Aorta (tissue), 5 donors: ENCODE measurements around the gene GLOD4. TPM values are rescaled to one million over a fixed set of nuclear protein-coding genes. Genes with fewer than 3 reads are reported as not detected.

Experiments
- ATAC-seq: fragments of 200-7000 bp; cut with Tn5 transposase; one replicate; pipeline ENCODE4 v1.9.1; 2022; ENCODE audit warnings: moderate library complexity; ENCODE audit not compliant: low FRiP score
- DNase-seq, 2 donors: peaks; one replicate each; pipeline ENCODE4 v3.0.0-alpha.2; 2020
- H3K27ac ChIP-seq, 2 donors: one replicate each; pipeline ENCODE4 v1.5.1; 2013; ENCODE audit warnings: low read length in 2 of 2, mild to moderate bottlenecking in 2 of 2, moderate library complexity in 2 of 2, control low read depth in 1 of 2, inconsistent platforms in 1 of 2, low read depth in 1 of 2
- H3K27me3 ChIP-seq, 2 donors: one replicate each; pipeline ENCODE4 v1.6.1; 2013; ENCODE audit warnings: control low read depth in 1 of 2, low read length in 1 of 2, mild to moderate bottlenecking in 1 of 2, moderate library complexity in 1 of 2; ENCODE audit not compliant: insufficient read depth in 2 of 2, control insufficient read depth in 1 of 2
- H3K36me3 ChIP-seq, 2 donors: one replicate each; pipeline ENCODE4 v1.6.1; 2013; ENCODE audit warnings: control low read depth in 1 of 2, low read length in 1 of 2, mild to moderate bottlenecking in 1 of 2; ENCODE audit not compliant: insufficient read depth in 2 of 2, control insufficient read depth in 1 of 2
- H3K4me1 ChIP-seq, 2 donors: one replicate each; pipeline ENCODE4 v1.6.1; 2013; ENCODE audit warnings: low read length in 2 of 2, control low read depth in 1 of 2, mild to moderate bottlenecking in 1 of 2, moderate library complexity in 1 of 2; ENCODE audit not compliant: insufficient read depth in 2 of 2, control insufficient read depth in 1 of 2
- H3K4me3 ChIP-seq, 2 donors: one replicate each; pipeline ENCODE4 v1.5.1; 2013; ENCODE audit warnings: low read length in 2 of 2, control low read depth in 1 of 2, mild to moderate bottlenecking in 1 of 2
- H3K9me3 ChIP-seq: one replicate; pipeline ENCODE4 v1.6.1; 2013; ENCODE audit warnings: mild to moderate bottlenecking, low read length; ENCODE audit not compliant: control insufficient read depth
- WGBS, 2 donors: extraction: QIAGEN DNeasy Blood & Tissue Kit; methylation state at CpG; one replicate each; pipeline ENCODE4 v1.1.7; 2013; 5-methylcytosine and 5-hydroxymethylcytosine counted together
- intact Hi-C, 2 donors: fragments of 100-400 bp; cut with DNase I; formaldehyde crosslinking; loops; one replicate each; pipeline versions ENCODE4 v1.14.2 to v1.15.0; 2022
- polyA plus RNA-seq, 2 donors: library from polyadenylated mRNA; stranded (reverse); fragments of 200-250 nt; gene quantifications; one replicate each; pipeline ENCODE4 v1.2.3, GENCODE V29; 2013
- total RNA-seq, 2 donors: library from RNA; stranded (reverse); fragmentation: NEBNext Ultra II Directional; extraction: Animal tissue kit (Norgen Biotek cat#: 25700); gene quantifications; one replicate each; pipeline ENCODE4 v1.2.1, GENCODE V29; 2021
- donor health status: healthy with polysubstance abuse.
- donor health status: Bipolar disorder and iron deficiency.
- donor health status: DM: no; HTN: no; CAD: no.
- donor health status: DM: no; HTN: no; CAD: no.
- donor health status: DM: yes; HTN: yes; CAD: no.

The GLOD4 gene
- total and polyA plus RNA-seq, 4 donors: 31.3 to 45.1 (median 38.1) TPM

GRCh38 chr17:823501-823902 is 41.4 kb upstream of the GLOD4 start:
- intact Hi-C loops: no loop called here
- H3K36me3 ChIP-seq: no peaks in the 10 kb centered on the region
- DNase-seq: no peak
- no peak for ATAC-seq
- WGBS, 2 donors: 86 to 91% methylated on average over 9 of the region's 9 CpGs
- no peaks in the 10 kb centered on the region for H3K9me3 ChIP-seq
- H3K4me3 ChIP-seq: no peak overlapping the region
- no peaks in the 10 kb centered on the region for H3K4me1 ChIP-seq
- no peaks in the 10 kb centered on the region for H3K27me3 ChIP-seq
- H3K27ac ChIP-seq: no peak overlapping the region

DNA sequence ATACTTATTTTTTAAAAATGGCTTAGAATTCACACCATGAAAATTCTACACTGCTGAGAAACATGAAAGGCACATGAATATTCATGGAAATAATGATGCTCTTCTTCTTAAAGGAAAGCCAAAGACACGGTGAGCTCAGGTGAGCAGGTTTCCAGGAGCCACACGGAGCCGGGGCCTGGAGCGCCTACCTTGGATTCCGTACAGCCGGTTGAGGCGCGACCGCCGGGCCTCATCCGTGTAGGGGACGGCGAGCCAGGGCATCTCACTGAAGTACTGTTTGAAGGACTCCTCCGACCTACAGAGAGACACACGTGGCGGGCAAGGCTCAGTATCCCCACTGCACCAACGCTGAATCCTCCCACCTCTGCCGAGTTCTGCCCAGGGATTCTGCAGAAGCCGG is 37.2 kb upstream of the GLOD4 start:
- ATAC-seq (no peak), DNase-seq (no peak)
- Histone ChIP-seq H3K36me3 (no peaks in the 10 kb centered on the region), H3K27ac (no peak overlapping the region), H3K27me3 (no peaks in the 10 kb centered on the region), H3K4me1 (no peaks in the 10 kb centered on the region), H3K4me3 (no peak overlapping the region), H3K9me3 (no peaks in the 10 kb centered on the region)
- intact Hi-C loops: no loop called here
- 93 to 94% methylated on average over 19 of the region's 19 CpGs for WGBS, 2 donors

DNA sequence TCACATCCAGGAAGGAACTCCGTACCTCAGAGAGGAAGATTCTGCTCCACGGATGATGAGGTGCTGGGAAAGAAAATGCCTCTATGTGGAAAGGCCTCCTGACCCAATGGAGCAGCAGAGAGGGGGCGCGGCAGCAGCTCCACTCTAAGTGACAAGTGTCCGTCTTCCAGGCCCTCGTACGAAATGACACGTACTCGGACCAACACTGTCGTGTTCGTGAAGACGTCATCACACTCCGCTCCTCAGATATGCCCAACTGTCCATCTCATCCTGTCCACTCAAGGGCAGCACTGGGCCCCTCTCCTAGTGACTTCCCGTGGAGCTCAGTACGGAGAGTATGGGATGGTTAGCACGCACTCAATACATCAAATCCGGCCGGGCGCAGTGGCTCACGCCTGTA is 32.3 kb upstream of the GLOD4 start:
- no peak for ATAC-seq
- WGBS, 2 donors: 92 to 93% methylated on average over 20 of the region's 20 CpGs

GRCh38 chr17:812638-813204 is 30.6 kb upstream of the GLOD4 start:
- intact Hi-C loops: no loop called here
- no peaks in the 10 kb centered on the region for H3K4me1 ChIP-seq
- no peaks in the 10 kb centered on the region for H3K9me3 ChIP-seq
- no peaks in the 10 kb centered on the region for H3K36me3 ChIP-seq
- ATAC-seq: no peak
- DNase-seq: no peak
- no peak overlapping the region for H3K27ac ChIP-seq
- no peak overlapping the region for H3K4me3 ChIP-seq
- H3K27me3 ChIP-seq: no peaks in the 10 kb centered on the region
- WGBS, 2 donors: 88 to 91% methylated on average over 14 of the region's 14 CpGs

More for the DNA sequence above, 32.3 kb upstream of the GLOD4 start:
- H3K36me3 ChIP-seq: no peaks in the 10 kb centered on the region
- intact Hi-C loops: no loop called here
- H3K27me3 ChIP-seq: no peaks in the 10 kb centered on the region
- DNase-seq: no peak
- H3K9me3 ChIP-seq: no peaks in the 10 kb centered on the region
- H3K4me3 ChIP-seq: no peak overlapping the region
- H3K27ac ChIP-seq: no peak overlapping the region
- H3K4me1 ChIP-seq: no peaks in the 10 kb centered on the region

GRCh38 chr17:811051-811784 is 29.1 kb upstream of the GLOD4 start:
- Histone ChIP-seq H3K27me3 (no peaks in the 10 kb centered on the region), H3K4me1 (no peaks in the 10 kb centered on the region), H3K27ac (no peak overlapping the region), H3K4me3 (no peak overlapping the region), H3K9me3 (no peaks in the 10 kb centered on the region), H3K36me3 (no peaks in the 10 kb centered on the region)
- intact Hi-C loops: no loop called here
- 77 to 79% methylated on average over 29 of the region's 29 CpGs for WGBS, 2 donors
- ATAC-seq (no peak), DNase-seq (no peak)

GRCh38 chr17:807523-808294 is 25.6 kb upstream of the GLOD4 start:
- Histone ChIP-seq H3K4me1 (no peaks in the 10 kb centered on the region), H3K27ac (no peak overlapping the region), H3K9me3 (no peaks in the 10 kb centered on the region), H3K36me3 (no peaks in the 10 kb centered on the region), H3K4me3 (no peak overlapping the region), H3K27me3 (no peaks in the 10 kb centered on the region)
- WGBS, 2 donors: 86 to 91% methylated on average over 28 of the region's 28 CpGs
- no peak for ATAC-seq
- intact Hi-C loops: no loop called here
- peak in 1 of 2 donors; percentile 66 for DNase-seq

- no peaks in the 10 kb centered on the region for H3K27me3 ChIP-seq
- H3K4me3 ChIP-seq: no peak overlapping the region
- no peak overlapping the region for H3K27ac ChIP-seq
- H3K36me3 ChIP-seq: no peaks in the 10 kb centered on the region
- intact Hi-C loops: no loop called here
- H3K4me1 ChIP-seq: no peaks in the 10 kb centered on the region
- H3K9me3 ChIP-seq: no peaks in the 10 kb centered on the region
- no peak for ATAC-seq
- DNase-seq: no peak
- WGBS, 2 donors: 87 to 89% methylated on average over 33 of the region's 33 CpGs
Measured at GRCh38 chr17:806781-807522, 24.9 kb upstream of the GLOD4 start.

- Histone ChIP-seq H3K36me3 (no peaks in the 10 kb centered on the region), H3K27ac (no peak overlapping the region), H3K4me3 (no peak overlapping the region), H3K27me3 (no peaks in the 10 kb centered on the region), H3K9me3 (no peaks in the 10 kb centered on the region), H3K4me1 (no peaks in the 10 kb centered on the region)
- ATAC-seq (no peak), DNase-seq (peak in 1 of 2 donors; percentile 51)
- intact Hi-C loops: no loop called here
- 74% methylated on average over 12 to 13 of the region's 13 CpGs for WGBS, 2 donors
Measured at GRCh38 chr17:806346-806745, 24.3 kb upstream of the GLOD4 start.
